KOPT-K1 (cell line): ENCODE results near the gene ADD3.

ENCODE experiments used
- H3K27ac ChIP-seq: fragments of 200-600 bp; sonication (generic); 2 replicates; pipeline ENCODE4 v1.5.1; 2016; ENCODE audit warnings: antibody characterized with exemption, mild to moderate bottlenecking, low read depth, low read length; ENCODE audit not compliant: poor library complexity, severe bottlenecking
- H3K36me3 ChIP-seq: fragments of 200-600 bp; sonication (generic); 2 replicates; pipeline ENCODE4 v1.5.1; 2017; ENCODE audit warnings: antibody characterized with exemption, mild to moderate bottlenecking, low read length, moderate library complexity; ENCODE audit not compliant: insufficient read depth
- H3K9me3 ChIP-seq: fragments of 200-600 bp; sonication (generic); 2 replicates; pipeline ENCODE4 v1.5.1; 2017; ENCODE audit warnings: antibody characterized with exemption, low read length, mild to moderate bottlenecking; ENCODE audit not compliant: insufficient read depth, poor library complexity, severe bottlenecking

Gene ADD3

GRCh38 chr10:110007161-110007700, 553 bp upstream of the ADD3 start:
- H3K9me3 ChIP-seq = no peaks in the 10 kb centered on the region

GRCh38 chr10:110008518-110009339, 945 bp downstream of the ADD3 start:
- Histone ChIP-seq H3K36me3 (no peaks in the 10 kb centered on the region), H3K27ac (peak overlapping the region; percentile 91), H3K9me3 (no peaks in the 10 kb centered on the region)

More at GRCh38 chr10:110007161-110007700, 553 bp upstream of the ADD3 start:
- H3K27ac ChIP-seq = peak overlapping the region; percentile 91
- no peaks in the 10 kb centered on the region for H3K36me3 ChIP-seq

- Histone ChIP-seq H3K36me3 (no peaks in the 10 kb centered on the region), H3K27ac (peak overlapping the region; percentile 91), H3K9me3 (no peaks in the 10 kb centered on the region)
Measured at GRCh38 chr10:110009736-110010475, 2.1 kb downstream of the ADD3 start.

GRCh38 chr10:110010486-110011378, 2.9 kb downstream of the ADD3 start:
- H3K27ac ChIP-seq = no peak overlapping the region

DNA sequence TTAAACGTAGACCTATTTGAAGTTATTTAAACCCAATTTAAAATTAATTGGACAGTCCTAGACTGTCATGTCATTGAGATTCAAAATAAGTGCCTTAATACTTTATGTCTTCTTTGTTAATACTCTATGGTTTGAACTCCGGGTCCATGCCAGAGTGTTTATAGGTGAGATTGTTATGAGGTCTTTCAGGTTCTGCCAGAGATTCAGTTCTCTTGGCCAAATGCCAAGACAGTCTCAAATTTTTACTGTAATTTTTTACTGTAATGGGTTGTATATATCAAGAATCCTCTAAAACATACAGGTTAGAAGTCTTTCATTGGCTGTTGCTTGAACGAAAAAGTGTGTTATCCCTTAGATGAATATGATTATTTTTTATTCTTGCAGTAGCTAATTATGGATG, 3.9 kb downstream of the ADD3 start:
- Histone ChIP-seq H3K36me3 (no peaks in the 10 kb centered on the region), H3K9me3 (no peaks in the 10 kb centered on the region), H3K27ac (no peak overlapping the region)

More at GRCh38 chr10:110010486-110011378, 2.9 kb downstream of the ADD3 start:
- H3K9me3 ChIP-seq = no peaks in the 10 kb centered on the region
- H3K36me3 ChIP-seq = no peaks in the 10 kb centered on the region

GRCh38 chr10:110013630-110014293, 6.0 kb downstream of the ADD3 start:
- H3K27ac ChIP-seq = no peak overlapping the region
- no peaks in the 10 kb centered on the region for H3K36me3 ChIP-seq
- H3K9me3 ChIP-seq = no peaks in the 10 kb centered on the region

- Histone ChIP-seq H3K27ac (no peak overlapping the region), H3K9me3 (no peaks in the 10 kb centered on the region), H3K36me3 (no peaks in the 10 kb centered on the region)
Measured at GRCh38 chr10:110016039-110016438, 8.3 kb downstream of the ADD3 start.

GRCh38 chr10:110017052-110017451, 9.3 kb downstream of the ADD3 start:
- no peaks in the 10 kb centered on the region for H3K36me3 ChIP-seq
- H3K9me3 ChIP-seq = no peaks in the 10 kb centered on the region
- H3K27ac ChIP-seq = no peak overlapping the region

- no peaks in the 10 kb centered on the region for H3K36me3 ChIP-seq
- H3K9me3 ChIP-seq = no peaks in the 10 kb centered on the region
- H3K27ac ChIP-seq = no peak overlapping the region
Measured at GRCh38 chr10:110017907-110018306, 10.1 kb downstream of the ADD3 start.

GRCh38 chr10:110020265-110020664, 12.5 kb downstream of the ADD3 start:
- Histone ChIP-seq H3K9me3 (no peaks in the 10 kb centered on the region), H3K27ac (no peak overlapping the region), H3K36me3 (no peaks in the 10 kb centered on the region)

DNA sequence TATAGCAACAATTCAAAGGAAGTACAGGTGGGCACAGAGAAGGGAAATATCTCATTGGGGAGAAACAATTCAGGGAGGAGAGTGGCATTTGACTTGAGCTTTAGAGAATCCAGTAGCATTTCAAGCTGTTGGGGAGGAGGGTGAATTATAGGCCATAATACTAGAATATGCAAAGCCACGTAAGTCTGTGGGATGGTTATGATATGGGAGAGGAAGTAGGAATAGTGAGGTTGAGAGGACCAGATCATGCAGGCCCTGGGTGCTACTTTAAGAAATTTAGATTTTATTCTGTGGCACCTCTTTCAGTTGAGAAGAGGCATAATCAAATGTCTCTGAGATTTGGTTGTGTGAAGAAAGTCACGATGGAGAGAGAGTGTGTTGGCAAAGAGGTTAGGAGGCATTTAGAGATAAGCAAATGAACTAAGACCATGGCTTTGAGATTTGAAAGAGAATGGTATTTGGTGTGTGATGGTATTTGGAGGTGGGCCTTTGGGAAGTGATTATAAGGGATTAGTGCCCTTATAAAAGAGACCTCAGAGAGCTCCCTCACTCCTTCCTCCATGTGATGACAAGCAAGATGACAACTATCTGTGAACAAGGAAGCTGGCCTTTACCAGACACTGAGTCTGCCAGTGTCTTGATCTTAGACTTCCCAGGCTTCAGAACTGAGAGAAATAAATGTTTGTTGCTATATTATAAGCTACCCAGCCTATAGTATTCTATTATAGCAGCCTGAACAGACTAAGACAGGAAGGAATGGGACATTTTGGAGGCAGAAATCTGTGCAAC, 15.1 kb downstream of the ADD3 start:
- no peaks in the 10 kb centered on the region for H3K9me3 ChIP-seq
- H3K36me3 ChIP-seq = no peaks in the 10 kb centered on the region
- no peak overlapping the region for H3K27ac ChIP-seq

GRCh38 chr10:110023785-110024465, 16.1 kb downstream of the ADD3 start:
- H3K9me3 ChIP-seq = no peaks in the 10 kb centered on the region
- no peak overlapping the region for H3K27ac ChIP-seq
- H3K36me3 ChIP-seq = no peaks in the 10 kb centered on the region

DNA sequence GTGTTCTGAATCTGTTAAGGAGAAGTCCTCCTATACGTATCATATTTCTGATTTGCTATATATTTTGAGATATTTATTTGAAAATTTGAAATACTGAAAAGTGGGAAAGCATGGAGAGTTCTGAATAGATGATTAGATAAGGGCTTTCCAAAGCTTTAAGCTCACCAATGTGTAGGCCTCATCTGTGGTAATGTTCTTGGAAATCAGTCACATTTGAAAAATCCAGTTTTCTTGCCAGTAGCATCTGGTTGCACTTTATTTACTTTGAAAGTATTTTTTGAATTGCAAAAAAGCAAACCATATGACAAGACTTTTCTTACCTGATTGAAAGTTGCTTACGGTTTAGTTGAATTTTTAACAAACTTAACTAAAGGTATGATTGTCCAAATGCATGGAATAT, 21.7 kb downstream of the ADD3 start:
- Histone ChIP-seq H3K36me3 (no peaks in the 10 kb centered on the region), H3K9me3 (no peaks in the 10 kb centered on the region), H3K27ac (no peak overlapping the region)
